RPMI8226 (cell line): Measurements from ENCODE around the gene DDX41.
"Not testable (repeated sequence)": the region's sequence is repeated elsewhere in the genome, so short reads cannot be mapped to it uniquely, and the experiment has no call there.

Experiments used
- DNase-seq: peaks from one replicate; pipeline ENCODE4 v3.0.0-alpha.2; 2015

DDX41 gene

GRCh38 chr5:177537389-177538361 is 20.9 kb upstream of the DDX41 start:
- DNase-seq = no peak

GRCh38 chr5:177536386-177536785 is 19.6 kb upstream of the DDX41 start:
- DNase-seq = no peak

- DNase-seq = no peak
These were observed 18.4 kb upstream of the DDX41 start for GRCh38 chr5:177535125-177535524.

GRCh38 chr5:177534433-177534832 is 17.7 kb upstream of the DDX41 start:
- DNase-seq = not testable (repeated sequence)

GRCh38 chr5:177531209-177531940 is 14.6 kb upstream of the DDX41 start:
- no peak for DNase-seq

GRCh38 chr5:177530638-177531037 is 13.9 kb upstream of the DDX41 start:
- no peak for DNase-seq

GRCh38 chr5:177529247-177530203 is 12.8 kb upstream of the DDX41 start:
- DNase-seq = no peak

GRCh38 chr5:177528631-177529030 is 11.9 kb upstream of the DDX41 start:
- DNase-seq = no peak

- no peak for DNase-seq
These were observed 10.8 kb upstream of the DDX41 start for GRCh38 chr5:177527595-177527994.

GRCh38 chr5:177526791-177527190 is 10.0 kb upstream of the DDX41 start:
- no peak for DNase-seq

GRCh38 chr5:177526191-177526590 is 9.4 kb upstream of the DDX41 start:
- DNase-seq = no peak

- DNase-seq = no peak
These were observed 8.3 kb upstream of the DDX41 start for GRCh38 chr5:177524941-177525655.

GRCh38 chr5:177524539-177524900 is 7.8 kb upstream of the DDX41 start:
- DNase-seq = no peak

GRCh38 chr5:177523711-177524538 is 7.2 kb upstream of the DDX41 start:
- no peak for DNase-seq

GRCh38 chr5:177520916-177521513 is 4.3 kb upstream of the DDX41 start:
- DNase-seq = no peak

- DNase-seq = no peak
These were observed 3.5 kb upstream of the DDX41 start for GRCh38 chr5:177520271-177520670.

GRCh38 chr5:177519463-177520235 is 2.9 kb upstream of the DDX41 start:
- DNase-seq = no peak

GRCh38 chr5:177515580-177515979 is 1.2 kb downstream of the DDX41 start:
- DNase-seq = no peak

- DNase-seq = no peak
These were observed 2.2 kb downstream of the DDX41 start for GRCh38 chr5:177514541-177514940.

- no peak for DNase-seq
These were observed 3.3 kb downstream of the DDX41 start for GRCh38 chr5:177513500-177513899.
